Measurements from ENCODE around the gene AREG.

AREG gene

GRCh38 chr4:74446193-74446868 lies 1.4 kb downstream of the AREG start:
- H3K27me3 Mint-ChIP-seq (ENCODE audit: low read depth): peaks cover 15% of the 10 kb centered on the region
- DNase-seq (ENCODE audit: low spot score): no peak

DNA sequence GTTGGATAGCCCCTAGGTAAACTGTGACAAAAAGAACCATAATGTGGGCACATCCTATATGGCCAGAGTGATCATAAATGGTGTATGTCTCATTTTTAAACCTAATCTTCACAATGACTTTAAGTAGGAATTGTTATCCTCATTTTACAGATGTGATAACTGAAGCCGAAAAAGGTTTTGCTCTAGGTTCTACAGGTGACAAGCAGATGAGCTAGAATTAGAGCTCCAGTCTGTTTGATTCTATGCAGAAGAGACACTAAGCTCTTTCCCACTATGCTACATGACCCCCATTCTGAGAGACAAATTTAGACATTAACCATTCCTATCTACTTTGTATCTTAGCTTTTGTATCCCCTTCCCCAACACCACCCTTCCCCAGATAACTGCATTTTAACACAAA lies 2.0 kb downstream of the AREG start:
- H3K27me3 Mint-ChIP-seq (ENCODE audit: low read depth): peaks cover 15% of the 10 kb centered on the region
- DNase-seq (ENCODE audit: low spot score): no peak
- no peaks in the 10 kb centered on the region for H3K36me3 Mint-ChIP-seq (ENCODE audit: low read depth)
- H3K4me3 Mint-ChIP-seq: no peak overlapping the region
- no peak overlapping the region for H3K27ac Mint-ChIP-seq
- H3K9me3 Mint-ChIP-seq: no peaks in the 10 kb centered on the region
- peaks cover 7% of the 10 kb centered on the region for H3K4me1 Mint-ChIP-seq (ENCODE audit: low read depth)

More at GRCh38 chr4:74446193-74446868, 1.4 kb downstream of the AREG start:
- Mint-ChIP-seq H3K27ac (no peak overlapping the region), H3K4me1 (ENCODE audit: low read depth) (peaks cover 7% of the 10 kb centered on the region), H3K4me3 (no peak overlapping the region), H3K36me3 (ENCODE audit: low read depth) (no peaks in the 10 kb centered on the region), H3K9me3 (no peaks in the 10 kb centered on the region)

DNA sequence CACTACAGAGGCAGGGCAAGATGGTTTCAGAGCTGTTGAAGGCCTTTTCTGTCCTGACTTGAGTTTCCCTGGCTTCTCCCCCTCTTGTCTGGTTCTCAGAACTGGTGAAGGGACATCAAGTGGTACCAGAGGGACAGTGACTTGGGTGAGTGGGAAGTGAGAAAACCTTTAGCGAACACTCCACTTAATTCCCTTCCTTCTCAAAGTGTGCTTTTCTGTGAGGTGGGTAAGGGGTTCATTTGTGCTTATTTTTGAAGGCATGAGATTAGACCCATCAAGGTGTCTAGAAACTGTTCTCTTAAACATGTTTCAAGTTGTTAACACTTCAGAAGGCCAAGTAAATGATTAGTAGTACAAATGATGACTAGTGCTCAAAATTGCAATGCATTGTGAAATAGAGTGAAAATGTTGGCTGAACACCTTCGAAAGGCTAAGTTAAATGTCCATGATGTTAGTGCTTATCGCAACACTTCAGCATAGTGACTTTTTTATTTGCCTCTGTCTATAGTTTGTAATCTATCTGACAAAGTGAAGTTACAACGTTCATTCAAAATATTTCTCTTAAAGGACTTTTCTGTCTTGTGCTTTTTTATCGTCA lies 2.8 kb downstream of the AREG start:
- peaks cover 7% of the 10 kb centered on the region for H3K4me1 Mint-ChIP-seq (ENCODE audit: low read depth)
- H3K36me3 Mint-ChIP-seq (ENCODE audit: low read depth): no peaks in the 10 kb centered on the region
- H3K4me3 Mint-ChIP-seq: no peak overlapping the region
- peaks cover 16% of the 10 kb centered on the region for H3K27me3 Mint-ChIP-seq (ENCODE audit: low read depth)
- no peaks in the 10 kb centered on the region for H3K9me3 Mint-ChIP-seq
- H3K27ac Mint-ChIP-seq: no peak overlapping the region
- DNase-seq (ENCODE audit: low spot score): no peak

- Mint-ChIP-seq H3K27ac (no peak overlapping the region), H3K9me3 (no peaks in the 10 kb centered on the region), H3K4me3 (no peak overlapping the region), H3K4me1 (ENCODE audit: low read depth) (peaks cover 7% of the 10 kb centered on the region), H3K36me3 (ENCODE audit: low read depth) (no peaks in the 10 kb centered on the region), H3K27me3 (ENCODE audit: low read depth) (peaks cover 21% of the 10 kb centered on the region)
- DNase-seq (ENCODE audit: low spot score): no peak
Observed at GRCh38 chr4:74449571-74450297, 4.8 kb downstream of the AREG start.

DNA sequence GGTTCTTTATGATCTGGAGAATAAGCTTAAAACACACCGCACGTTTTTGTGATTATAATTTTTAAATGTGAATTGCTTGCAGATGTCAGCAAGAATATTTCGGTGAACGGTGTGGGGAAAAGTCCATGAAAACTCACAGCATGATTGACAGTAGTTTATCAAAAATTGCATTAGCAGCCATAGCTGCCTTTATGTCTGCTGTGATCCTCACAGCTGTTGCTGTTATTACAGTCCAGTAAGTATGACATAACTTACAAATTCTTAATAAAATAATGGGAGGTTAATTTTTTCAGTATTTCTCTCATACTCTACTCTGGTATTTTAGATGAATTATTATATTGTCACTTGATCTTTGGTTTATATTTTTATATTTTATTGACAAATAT lies 5.4 kb downstream of the AREG start:
- no peaks in the 10 kb centered on the region for H3K9me3 Mint-ChIP-seq

GRCh38 chr4:74451214-74451661 lies 6.3 kb downstream of the AREG start:
- peaks cover 23% of the 10 kb centered on the region for H3K27me3 Mint-ChIP-seq (ENCODE audit: low read depth)
- DNase-seq (ENCODE audit: low spot score): no peak
- H3K4me3 Mint-ChIP-seq: no peak overlapping the region
- no peaks in the 10 kb centered on the region for H3K4me1 Mint-ChIP-seq (ENCODE audit: low read depth)
- H3K9me3 Mint-ChIP-seq: no peaks in the 10 kb centered on the region
- no peaks in the 10 kb centered on the region for H3K36me3 Mint-ChIP-seq (ENCODE audit: low read depth)
- no peak overlapping the region for H3K27ac Mint-ChIP-seq

More for the DNA sequence above, 5.4 kb downstream of the AREG start:
- Mint-ChIP-seq H3K4me3 (no peak overlapping the region), H3K36me3 (ENCODE audit: low read depth) (no peaks in the 10 kb centered on the region), H3K4me1 (ENCODE audit: low read depth) (peaks cover 4% of the 10 kb centered on the region), H3K27ac (no peak overlapping the region), H3K27me3 (ENCODE audit: low read depth) (peaks cover 21% of the 10 kb centered on the region)
- DNase-seq (ENCODE audit: low spot score): no peak

GRCh38 chr4:74453037-74453635 lies 8.2 kb downstream of the AREG start:
- Mint-ChIP-seq H3K27me3 (ENCODE audit: low read depth) (peaks cover 8% of the 10 kb centered on the region), H3K4me3 (no peak overlapping the region)

GRCh38 chr4:74453829-74454742 lies 9.2 kb downstream of the AREG start:
- Mint-ChIP-seq H3K27me3 (ENCODE audit: low read depth) (peaks cover 10% of the 10 kb centered on the region), H3K27ac (no peak overlapping the region), H3K36me3 (ENCODE audit: low read depth) (no peaks in the 10 kb centered on the region), H3K4me1 (ENCODE audit: low read depth) (no peaks in the 10 kb centered on the region), H3K9me3 (no peaks in the 10 kb centered on the region), H3K4me3 (no peak overlapping the region)
- no peak for DNase-seq (ENCODE audit: low spot score)

More at GRCh38 chr4:74453037-74453635, 8.2 kb downstream of the AREG start:
- H3K27ac Mint-ChIP-seq: no peak overlapping the region
- no peak for DNase-seq (ENCODE audit: low spot score)
- H3K4me1 Mint-ChIP-seq (ENCODE audit: low read depth): no peaks in the 10 kb centered on the region
- H3K9me3 Mint-ChIP-seq: no peaks in the 10 kb centered on the region
- no peaks in the 10 kb centered on the region for H3K36me3 Mint-ChIP-seq (ENCODE audit: low read depth)

- Mint-ChIP-seq H3K27ac (no peak overlapping the region), H3K9me3 (peaks cover 7% of the 10 kb centered on the region), H3K4me1 (ENCODE audit: low read depth) (no peaks in the 10 kb centered on the region), H3K27me3 (ENCODE audit: low read depth) (peaks cover 16% of the 10 kb centered on the region), H3K4me3 (no peak overlapping the region), H3K36me3 (ENCODE audit: low read depth) (no peaks in the 10 kb centered on the region)
- DNase-seq (ENCODE audit: low spot score): no peak
Observed at GRCh38 chr4:74455361-74456055, 10.6 kb downstream of the AREG start.

- Mint-ChIP-seq H3K36me3 (ENCODE audit: low read depth) (no peaks in the 10 kb centered on the region), H3K4me3 (no peak overlapping the region), H3K27ac (no peak overlapping the region), H3K9me3 (peaks cover 7% of the 10 kb centered on the region), H3K4me1 (ENCODE audit: low read depth) (no peaks in the 10 kb centered on the region), H3K27me3 (ENCODE audit: low read depth) (peaks cover 16% of the 10 kb centered on the region)
- DNase-seq (ENCODE audit: low spot score): no peak
Observed at GRCh38 chr4:74456056-74456744, 11.3 kb downstream of the AREG start.

- Mint-ChIP-seq H3K4me3 (no peak overlapping the region), H3K27ac (no peak overlapping the region), H3K4me1 (ENCODE audit: low read depth) (no peaks in the 10 kb centered on the region)
Observed at GRCh38 chr4:74456849-74457395, 12.0 kb downstream of the AREG start.

DNA sequence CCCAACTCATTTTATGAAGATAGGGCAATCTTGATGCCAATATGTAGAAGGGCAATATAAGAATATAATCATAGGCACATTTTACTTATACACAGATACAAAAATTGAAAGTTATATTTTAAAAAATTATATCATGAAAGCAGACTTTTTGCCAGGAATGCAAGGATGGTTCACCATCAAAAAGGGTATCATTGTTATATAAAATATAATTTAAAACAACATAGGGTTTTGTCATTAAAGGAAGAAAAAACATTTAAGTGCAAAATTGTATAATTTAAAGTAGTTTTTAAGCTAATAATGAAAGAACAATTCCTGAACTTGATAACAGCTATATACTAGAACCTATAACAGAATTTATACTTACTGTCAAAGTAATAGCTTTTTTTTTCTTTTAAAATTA lies 15.9 kb downstream of the AREG start:
- Mint-ChIP-seq H3K27me3 (ENCODE audit: low read depth) (peaks cover 13% of the 10 kb centered on the region), H3K4me3 (no peak overlapping the region), H3K36me3 (ENCODE audit: low read depth) (no peaks in the 10 kb centered on the region), H3K9me3 (peaks cover 7% of the 10 kb centered on the region), H3K4me1 (ENCODE audit: low read depth) (no peaks in the 10 kb centered on the region), H3K27ac (no peak overlapping the region)
- no peak for DNase-seq (ENCODE audit: low spot score)

More at GRCh38 chr4:74456849-74457395, 12.0 kb downstream of the AREG start:
- H3K36me3 Mint-ChIP-seq (ENCODE audit: low read depth): no peaks in the 10 kb centered on the region
- peaks cover 7% of the 10 kb centered on the region for H3K9me3 Mint-ChIP-seq
- no peak for DNase-seq (ENCODE audit: low spot score)
- H3K27me3 Mint-ChIP-seq (ENCODE audit: low read depth): peaks cover 16% of the 10 kb centered on the region

Data from T-helper 2 cell treated with Interferon-gamma antibody and Interleukin-4, amounts not matched to agents 5 μg/mL and 100 μg/mL, for 36 hours (primary cell).